Left hindlimb (tissue), 1 donor: Measurements from ENCODE around the gene SFXN5.

Experiments used
- DNase-seq: peaks from one replicate; pipeline ENCODE4 v3.0.0-alpha.2; 2018

SFXN5 gene

GRCh38 chr2:72894514-72894913, 177.0 kb downstream of the SFXN5 start:
- no peak for DNase-seq

DNA sequence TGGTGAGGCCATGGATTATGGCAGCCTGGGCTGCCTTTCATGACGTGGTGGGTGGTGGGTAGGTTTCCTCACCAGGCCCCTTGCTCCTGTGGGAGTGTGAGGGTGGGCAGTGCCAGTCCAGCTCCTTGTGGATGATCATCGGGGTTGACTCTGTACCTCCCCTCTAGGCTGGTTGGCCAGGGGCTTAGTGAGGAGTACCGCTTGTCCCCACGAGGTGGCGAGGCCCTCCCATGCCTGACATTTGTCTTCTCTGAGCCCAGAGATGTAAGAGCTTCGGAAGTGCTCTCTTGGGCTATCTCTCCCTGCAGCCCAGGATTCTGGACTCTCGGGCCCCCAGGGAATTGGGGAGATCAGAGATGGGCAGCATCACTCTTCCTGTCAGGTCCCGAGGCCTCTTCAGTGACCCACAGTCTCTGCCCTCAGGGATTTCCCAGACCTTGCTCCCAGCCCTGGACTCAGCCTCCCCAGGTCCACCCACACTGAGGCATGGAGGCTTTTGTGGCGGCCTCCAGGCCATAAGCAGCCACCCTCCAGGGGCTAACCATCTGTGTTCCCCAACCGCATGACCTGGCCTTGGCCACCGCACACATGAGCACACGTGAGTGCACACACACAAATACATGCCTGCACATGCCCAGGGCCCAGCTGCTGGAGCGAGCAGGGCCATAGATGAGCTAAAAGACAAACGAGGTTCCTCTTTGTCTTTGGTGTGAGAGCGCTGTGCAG, 177.8 kb downstream of the SFXN5 start:
- DNase-seq: peak; percentile 64

DNA sequence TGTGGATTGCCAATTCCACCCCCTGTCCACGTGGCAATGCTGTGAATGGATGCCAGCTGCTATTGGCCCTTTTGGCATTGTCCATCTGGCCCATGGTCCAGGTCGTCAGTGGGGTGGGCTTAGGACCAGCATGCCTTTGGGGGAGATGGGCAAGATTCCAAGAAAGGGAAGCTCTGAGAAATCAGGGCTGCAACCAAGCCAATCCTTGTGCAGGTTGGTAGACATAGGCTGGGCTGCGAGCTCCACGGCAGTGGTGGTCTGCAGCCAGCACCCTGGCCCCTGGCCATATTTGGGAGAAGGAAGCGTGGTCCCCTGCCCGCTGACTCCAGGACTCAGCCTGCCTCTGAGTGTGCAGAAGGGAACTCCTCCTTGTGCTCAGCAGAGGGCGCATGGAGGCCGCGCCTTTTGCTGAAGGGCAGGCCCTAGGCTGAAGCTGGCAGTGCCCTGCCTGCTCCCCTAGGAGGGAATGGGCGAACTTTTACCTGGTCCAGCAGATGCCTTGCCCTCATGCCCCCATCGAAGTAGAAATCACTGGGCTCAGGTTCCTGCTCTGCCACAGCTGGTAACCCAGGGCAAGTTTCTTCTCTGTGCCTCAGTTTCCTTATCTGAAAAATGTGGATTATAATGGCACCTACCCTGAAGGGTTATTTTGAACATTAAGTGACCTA, 178.9 kb downstream of the SFXN5 start:
- peak; percentile 69 for DNase-seq
